Testis (tissue), 2 donors: ENCODE measurements around the gene CLRN1.

Source experiments
- POLR2A ChIP-seq: fragments of 450-650 bp; IDR thresholded peaks from one replicate; pipeline ENCODE4 v1.6.1; 2017; ENCODE audit warnings: antibody characterized with exemption, mild to moderate bottlenecking, moderate library complexity
- TF ChIP-seq, protein P1 (sequence below), 3 experiments: fragments of 450-650 bp in 2 of 3; fragments of 200-600 bp in 1 of 3; sonication (generic) in 1 of 3; IDR thresholded peaks; one replicate each; pipeline ENCODE4 v1.5.1; 2016 to 2019; ENCODE audit warnings: antibody characterized with exemption in 3 of 3, mild to moderate bottlenecking in 2 of 3, moderate library complexity in 1 of 3

DNA sequence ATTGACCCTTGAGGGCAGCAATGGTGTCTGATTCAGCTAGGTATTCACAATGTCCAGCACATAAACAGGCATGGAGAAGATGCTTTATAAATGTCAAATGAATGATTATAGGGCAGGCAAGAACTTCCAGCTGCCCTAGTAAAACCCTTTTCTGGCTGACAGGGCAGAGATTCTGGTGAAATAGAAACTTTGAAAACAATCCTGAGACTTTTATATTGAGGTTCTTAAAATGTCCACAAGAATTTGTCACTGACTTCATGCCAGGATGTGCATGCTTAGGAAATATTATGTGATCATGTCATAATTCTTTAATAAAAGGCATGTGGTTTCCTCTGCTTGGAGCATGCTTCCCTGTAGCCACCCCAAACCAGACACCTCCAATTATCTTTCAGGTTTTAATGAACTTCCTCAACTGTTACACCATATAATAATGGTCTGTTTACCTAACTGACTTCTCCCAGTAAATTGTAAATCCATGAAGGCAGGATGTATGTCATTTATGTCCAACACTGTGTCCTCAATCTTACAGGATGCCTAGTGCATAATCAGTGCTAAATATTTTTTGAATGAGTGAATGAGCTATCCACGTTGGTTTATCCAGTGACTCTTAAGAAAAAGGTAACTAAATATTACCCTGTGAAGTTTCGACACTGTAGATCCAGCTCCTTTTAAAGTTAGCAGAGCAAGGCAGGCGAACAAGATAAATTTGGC, 43.4 kb upstream of the CLRN1 start:
- TF ChIP-seq, protein P1, sequence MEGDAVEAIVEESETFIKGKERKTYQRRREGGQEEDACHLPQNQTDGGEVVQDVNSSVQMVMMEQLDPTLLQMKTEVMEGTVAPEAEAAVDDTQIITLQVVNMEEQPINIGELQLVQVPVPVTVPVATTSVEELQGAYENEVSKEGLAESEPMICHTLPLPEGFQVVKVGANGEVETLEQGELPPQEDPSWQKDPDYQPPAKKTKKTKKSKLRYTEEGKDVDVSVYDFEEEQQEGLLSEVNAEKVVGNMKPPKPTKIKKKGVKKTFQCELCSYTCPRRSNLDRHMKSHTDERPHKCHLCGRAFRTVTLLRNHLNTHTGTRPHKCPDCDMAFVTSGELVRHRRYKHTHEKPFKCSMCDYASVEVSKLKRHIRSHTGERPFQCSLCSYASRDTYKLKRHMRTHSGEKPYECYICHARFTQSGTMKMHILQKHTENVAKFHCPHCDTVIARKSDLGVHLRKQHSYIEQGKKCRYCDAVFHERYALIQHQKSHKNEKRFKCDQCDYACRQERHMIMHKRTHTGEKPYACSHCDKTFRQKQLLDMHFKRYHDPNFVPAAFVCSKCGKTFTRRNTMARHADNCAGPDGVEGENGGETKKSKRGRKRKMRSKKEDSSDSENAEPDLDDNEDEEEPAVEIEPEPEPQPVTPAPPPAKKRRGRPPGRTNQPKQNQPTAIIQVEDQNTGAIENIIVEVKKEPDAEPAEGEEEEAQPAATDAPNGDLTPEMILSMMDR (IDR thresholded peaks at IDR 0.05) = no peak
- TF ChIP-seq POLR2A = no peak
